HFF-Myc (cell line): Measurements from ENCODE around the gene ABI3.
A peak's percentile ranks its signal among the peaks of the same experiment; 100 is the strongest.

Experiments used
- DNase-seq: peaks from one replicate; pipeline ENCODE4 v3.0.0-alpha.2; 2011; ENCODE audit warnings: low read depth; ENCODE audit errors: extremely low read depth
- H3K4me3 ChIP-seq: replicated peaks from 2 replicates; pipeline ENCODE4 v1.5.1; 2011; ENCODE audit warnings: low read depth, mild to moderate bottlenecking, control low read depth, low read length
- TF ChIP-seq, protein P1 (sequence below): IDR thresholded peaks from 2 replicates; pipeline ENCODE4 v1.5.1; 2012; ENCODE audit warnings: mild to moderate bottlenecking, low read depth, low read length, control low read depth; ENCODE audit errors: missing control alignments

The ABI3 gene

GRCh38 chr17:49252148-49252695 lies 41.7 kb downstream of the ABI3 start:
- no peak for DNase-seq
- H3K4me3 ChIP-seq, result no peak overlapping the region
- TF ChIP-seq, protein P1, sequence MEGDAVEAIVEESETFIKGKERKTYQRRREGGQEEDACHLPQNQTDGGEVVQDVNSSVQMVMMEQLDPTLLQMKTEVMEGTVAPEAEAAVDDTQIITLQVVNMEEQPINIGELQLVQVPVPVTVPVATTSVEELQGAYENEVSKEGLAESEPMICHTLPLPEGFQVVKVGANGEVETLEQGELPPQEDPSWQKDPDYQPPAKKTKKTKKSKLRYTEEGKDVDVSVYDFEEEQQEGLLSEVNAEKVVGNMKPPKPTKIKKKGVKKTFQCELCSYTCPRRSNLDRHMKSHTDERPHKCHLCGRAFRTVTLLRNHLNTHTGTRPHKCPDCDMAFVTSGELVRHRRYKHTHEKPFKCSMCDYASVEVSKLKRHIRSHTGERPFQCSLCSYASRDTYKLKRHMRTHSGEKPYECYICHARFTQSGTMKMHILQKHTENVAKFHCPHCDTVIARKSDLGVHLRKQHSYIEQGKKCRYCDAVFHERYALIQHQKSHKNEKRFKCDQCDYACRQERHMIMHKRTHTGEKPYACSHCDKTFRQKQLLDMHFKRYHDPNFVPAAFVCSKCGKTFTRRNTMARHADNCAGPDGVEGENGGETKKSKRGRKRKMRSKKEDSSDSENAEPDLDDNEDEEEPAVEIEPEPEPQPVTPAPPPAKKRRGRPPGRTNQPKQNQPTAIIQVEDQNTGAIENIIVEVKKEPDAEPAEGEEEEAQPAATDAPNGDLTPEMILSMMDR, result no peak

DNA sequence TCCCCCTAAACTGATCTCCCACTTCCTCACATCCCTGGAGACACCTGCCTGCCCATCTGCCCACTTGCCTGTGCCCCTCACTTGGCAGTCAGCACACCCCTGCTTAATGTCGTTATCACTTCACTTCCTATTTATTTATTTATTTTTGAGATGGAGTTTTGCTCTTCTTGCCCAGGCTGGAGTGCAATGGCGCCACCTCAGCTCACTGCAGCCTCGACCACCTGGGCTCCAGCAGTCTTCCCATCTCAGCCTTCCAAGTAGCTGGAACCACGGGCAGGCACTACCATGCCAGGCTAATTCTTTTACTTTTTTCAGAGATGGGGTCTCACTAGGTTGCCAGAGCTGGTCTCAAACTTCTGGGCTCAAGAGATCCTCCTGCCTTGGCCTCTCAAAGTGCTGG lies 43.6 kb downstream of the ABI3 start:
- TF ChIP-seq, protein P1, result no peak
- no peak overlapping the region for H3K4me3 ChIP-seq
- no peak for DNase-seq

DNA sequence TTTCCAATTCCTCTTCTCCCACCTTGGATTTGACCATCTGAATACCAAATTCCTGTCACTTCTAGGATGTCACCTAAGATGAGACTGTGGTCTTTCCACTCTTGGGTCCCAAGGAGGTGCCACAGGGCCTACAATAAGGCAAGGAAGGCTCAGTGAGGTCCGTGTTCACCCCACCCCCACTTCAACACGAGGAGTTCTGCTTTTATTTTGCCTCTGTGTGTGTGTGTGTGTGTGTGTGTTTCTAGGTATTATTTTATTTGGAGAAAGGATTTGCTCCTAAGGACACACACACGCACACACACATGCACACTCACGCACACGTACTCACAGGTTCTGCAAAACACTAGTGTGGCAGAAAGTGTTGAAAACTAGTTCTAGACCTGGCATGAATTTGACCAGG lies 44.6 kb downstream of the ABI3 start:
- no peak overlapping the region for H3K4me3 ChIP-seq
- DNase-seq, result no peak
- TF ChIP-seq, protein P1, result no peak

DNA sequence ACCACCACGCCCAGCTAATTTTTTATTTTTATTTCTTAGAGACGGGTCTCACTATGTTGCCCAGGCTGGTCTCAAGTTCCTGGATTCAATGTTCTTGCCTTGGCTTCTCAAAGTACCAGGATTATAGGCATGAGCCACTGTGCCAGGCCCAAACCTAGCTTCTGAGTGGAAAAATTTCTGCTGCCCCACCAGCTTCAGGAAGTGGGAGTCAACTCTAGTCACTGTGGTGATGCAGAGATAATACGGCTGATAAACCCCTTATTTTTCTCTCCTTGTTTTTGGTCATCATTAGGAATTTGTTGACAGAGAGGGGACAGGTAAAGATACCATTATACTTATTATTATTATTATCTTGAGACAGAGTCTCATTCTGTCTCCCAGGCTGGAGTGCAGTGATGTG lies 47.9 kb downstream of the ABI3 start:
- no peak for DNase-seq
- H3K4me3 ChIP-seq, result no peak overlapping the region
- TF ChIP-seq, protein P1, result no peak

DNA sequence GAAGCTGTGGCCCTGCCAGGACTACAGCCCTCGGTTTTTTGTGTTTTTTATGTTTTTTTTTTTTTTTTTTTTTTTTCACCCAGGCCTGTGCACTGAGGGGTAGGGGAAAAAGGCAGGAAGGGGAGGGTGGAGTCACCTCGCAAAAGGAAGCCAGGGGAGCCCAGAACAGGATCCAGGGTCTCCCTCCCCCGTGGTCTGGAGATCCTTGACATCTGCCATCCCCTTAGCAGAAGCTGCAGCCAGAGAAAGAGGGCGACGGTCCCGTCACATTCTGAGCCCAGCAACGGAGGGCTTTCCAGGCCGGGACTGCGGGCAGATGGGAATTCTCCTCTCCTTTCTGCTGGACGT lies 49.1 kb downstream of the ABI3 start:
- TF ChIP-seq, protein P1, result no peak
- H3K4me3 ChIP-seq, result peak overlapping the region; percentile 31
- no peak for DNase-seq

- peak overlapping the region; percentile 31 for H3K4me3 ChIP-seq
- peak; percentile 37 for DNase-seq
- TF ChIP-seq, protein P1, result no peak
Measured at GRCh38 chr17:49260011-49260816, 49.7 kb downstream of the ABI3 start.
